ENCODE measurements around the gene ATP6V1G1. TPM values are rescaled to one million over a fixed set of nuclear protein-coding genes. Genes with fewer than 3 reads are reported as not detected.

Gene ATP6V1G1
- total RNA-seq, 1 experiment from 2014 or later = 90.6 TPM

- H3F3A ChIP-seq (ENCODE audit: insufficient read depth, low read depth) = peaks cover 15% of the 10 kb centered on the region; the same call in 1 of the 2 replicates
- no peaks in the 10 kb centered on the region for H3K9me2 ChIP-seq (ENCODE audit: insufficient read depth)
- no peaks in the 10 kb centered on the region for H4K20me1 ChIP-seq (ENCODE audit: insufficient read depth)
- TF ChIP-seq CTCF (conservative IDR thresholded peaks at IDR 0.05) = no peak
- DNase-seq = no peak
- no peak overlapping the region for H3K4me2 ChIP-seq
- POLR2A ChIA-PET (ENCODE audit: unreplicated experiment) = interaction anchor here (0.6 kb wide), 1 partner anchor 16 kb away, joined by 3 read pairs; no protein-coding TSS in a partner anchor
- intact Hi-C loops (cut with micrococcal nuclease; ENCODE audit: unreplicated experiment) = no loop called here
- H3K9me3 ChIP-seq (ENCODE audit: insufficient read depth, low read depth) = no peaks in the 10 kb centered on the region
- no TSS peak for BruUV-seq (replicated peaks)
- H3K79me2 ChIP-seq (ENCODE audit: low read depth) = no peaks in the 10 kb centered on the region
- no peak overlapping the region for H3K4me3 ChIP-seq
- no peaks in the 10 kb centered on the region for H3K36me3 ChIP-seq (ENCODE audit: low read depth)
- H2AFZ ChIP-seq = no peak overlapping the region
- H3K27ac ChIP-seq = no peak overlapping the region
- H3K4me1 ChIP-seq (replicated peaks; ENCODE audit: insufficient read depth) = peaks cover 16% of the 10 kb centered on the region
- CTCF ChIA-PET = interaction anchor here (0.6 kb wide), 1 partner anchor 42 kb away, joined by 3 read pairs; no protein-coding TSS in a partner anchor
- no peaks in the 10 kb centered on the region for H3K27me3 ChIP-seq (ENCODE audit: insufficient read depth, low read depth)
Measured at GRCh38 chr9:114560956-114561355, 26.6 kb upstream of the ATP6V1G1 start.

GRCh38 chr9:114561771-114562170, 25.8 kb upstream of the ATP6V1G1 start:
- no peaks in the 10 kb centered on the region for H3K36me3 ChIP-seq (ENCODE audit: low read depth)
- H3K79me2 ChIP-seq (ENCODE audit: low read depth) = no peaks in the 10 kb centered on the region
- no peaks in the 10 kb centered on the region for H4K20me1 ChIP-seq (ENCODE audit: insufficient read depth)
- no peak overlapping the region for H3K27ac ChIP-seq
- ChIA-PET POLR2A (ENCODE audit: unreplicated experiment) (no interaction called here), CTCF (interaction anchor here (0.6 kb wide), 1 partner anchor 55 kb away, joined by 6 read pairs; no protein-coding TSS in a partner anchor)
- H3K4me1 ChIP-seq (replicated peaks; ENCODE audit: insufficient read depth) = peaks cover 16% of the 10 kb centered on the region
- H3K4me2 ChIP-seq = no peak overlapping the region
- H3F3A ChIP-seq (ENCODE audit: insufficient read depth, low read depth) = peaks cover 19% of the 10 kb centered on the region; the same call in 1 of the 2 replicates
- no peaks in the 10 kb centered on the region for H3K9me3 ChIP-seq (ENCODE audit: insufficient read depth, low read depth)
- H2AFZ ChIP-seq = no peak overlapping the region
- H3K27me3 ChIP-seq (ENCODE audit: insufficient read depth, low read depth) = no peaks in the 10 kb centered on the region
- TF ChIP-seq CTCF (conservative IDR thresholded peaks at IDR 0.05) (no peak), EZH2 (IDR thresholded peaks at IDR 0.05; ENCODE audit: low read depth) (no peak)
- H3K4me3 ChIP-seq = no peak overlapping the region
- intact Hi-C loops (cut with micrococcal nuclease; ENCODE audit: unreplicated experiment) = no loop called here
- H3K9me2 ChIP-seq (ENCODE audit: insufficient read depth) = no peaks in the 10 kb centered on the region
- DNase-seq = no peak
- no TSS peak for BruUV-seq (replicated peaks)

- ChIA-PET CTCF (interaction anchor here (0.6 kb wide), 1 partner anchor 27 kb away, joined by 3 read pairs; no protein-coding TSS in a partner anchor), POLR2A (ENCODE audit: unreplicated experiment) (no interaction called here)
- BruUV-seq (replicated peaks) = no TSS peak
Measured at GRCh38 chr9:114565204-114565603, 22.4 kb upstream of the ATP6V1G1 start.

More at GRCh38 chr9:114565204-114565603, 22.4 kb upstream of the ATP6V1G1 start:
- Histone ChIP-seq H3K4me1 (replicated peaks; ENCODE audit: insufficient read depth) (no peaks in the 10 kb centered on the region), H3K9me2 (ENCODE audit: insufficient read depth) (no peaks in the 10 kb centered on the region), H3K4me3 (no peak overlapping the region), H2AFZ (no peak overlapping the region), H3K27ac (no peak overlapping the region), H3K4me2 (no peak overlapping the region), H3K27me3 (ENCODE audit: insufficient read depth, low read depth) (no peaks in the 10 kb centered on the region), H4K20me1 (ENCODE audit: insufficient read depth) (no peaks in the 10 kb centered on the region), H3K79me2 (ENCODE audit: low read depth) (no peaks in the 10 kb centered on the region), H3K9me3 (ENCODE audit: insufficient read depth, low read depth) (no peaks in the 10 kb centered on the region; the same call in 1 of the 2 replicates), H3K36me3 (ENCODE audit: low read depth) (no peaks in the 10 kb centered on the region), H3F3A (ENCODE audit: insufficient read depth, low read depth) (peaks cover 4% of the 10 kb centered on the region; the same call in 1 of the 2 replicates)
- TF ChIP-seq CTCF (conservative IDR thresholded peaks at IDR 0.05) (no peak), EZH2 (IDR thresholded peaks at IDR 0.05; ENCODE audit: low read depth) (no peak)
- DNase-seq = no peak
- intact Hi-C loops (cut with micrococcal nuclease; ENCODE audit: unreplicated experiment) = no loop called here

Measured in PC-9 (cell line).